Tibial nerve (tissue), 4 donors: ENCODE data around the gene KCNS3. TPM values are rescaled to one million over a fixed set of nuclear protein-coding genes. Genes with fewer than 3 reads are reported as not detected.

ENCODE experiments used
- DNase-seq, 2 donors: peaks; one replicate each; pipeline ENCODE4 v3.0.0-alpha.2; 2019; ENCODE audit warnings: low spot score in 2 of 2
- H3K27ac ChIP-seq, 4 donors: fragments of 200-600 bp; sonication (generic) in 3 of 4; one replicate each; pipeline ENCODE4 v1.5.1; 2017 to 2019; ENCODE audit warnings: mild to moderate bottlenecking in 1 of 4
- H3K27me3 ChIP-seq, 2 donors: fragments of 200-600 bp; sonication (generic) in 1 of 2; one replicate each; pipeline versions ENCODE4 v1.5.1 to v1.6.0; 2017 to 2019
- H3K36me3 ChIP-seq, 3 donors: fragments of 200-600 bp; sonication (generic); one replicate each; pipeline ENCODE4 v1.5.1; 2018 to 2019
- H3K4me1 ChIP-seq, 4 donors: fragments of 200-600 bp; sonication (generic) in 3 of 4; one replicate each; pipeline ENCODE4 v1.5.1; 2017 to 2019
- H3K4me3 ChIP-seq, 4 donors: fragments of 200-600 bp; sonication (generic) in 3 of 4; one replicate each; pipeline ENCODE4 v1.5.1; 2017 to 2019; ENCODE audit warnings: mild to moderate bottlenecking in 1 of 4, moderate library complexity in 1 of 4
- H3K9me3 ChIP-seq, 4 donors: fragments of 200-600 bp; sonication (generic) in 3 of 4; one replicate each; pipeline ENCODE4 v1.5.1; 2017 to 2019
- CTCF ChIP-seq, 5 experiments: fragments of 200-600 bp in 3 of 5; fragments of 450-650 bp in 2 of 5; sonication (generic) in 3 of 5; IDR thresholded peaks; one replicate each; pipeline ENCODE4 v1.5.1; 2016 to 2019; ENCODE audit warnings: antibody characterized with exemption in 5 of 5, mild to moderate bottlenecking in 3 of 5, moderate library complexity in 2 of 5
- EP300 ChIP-seq, 2 donors: sonication (generic); formaldehyde crosslinking; IDR thresholded peaks; one replicate each; pipeline ENCODE4 v1.6.1; 2017; ENCODE audit warnings: antibody characterized with exemption in 2 of 2, mild to moderate bottlenecking in 1 of 2
- POLR2A ChIP-seq, 2 donors: fragments of 450-650 bp; IDR thresholded peaks; one replicate each; pipeline ENCODE4 v1.6.1; 2017; ENCODE audit warnings: antibody characterized with exemption in 2 of 2, mild to moderate bottlenecking in 2 of 2, moderate library complexity in 2 of 2
- WGBS, 2 donors: methylation state at CpG; one replicate each; pipeline ENCODE4 v1.1.5; 2018; 5-methylcytosine and 5-hydroxymethylcytosine counted together
- total RNA-seq, 4 donors: library from RNA; depleted of rRNA; stranded (reverse); fragments of >200 nt; gene quantifications; one replicate each; pipeline ENCODE4 v1.1.0, GENCODE V29; 2016

The KCNS3 gene
- total RNA-seq, 4 donors from 2014 or later = 9.6 to 24.3 (median 16.5) TPM

GRCh38 chr2:17936599-17936998, 58.1 kb downstream of the KCNS3 start:
- Histone ChIP-seq H3K9me3 (peaks cover 0 to 10% (median 0%) of the 10 kb centered on the region in 4 donors), H3K36me3 (peaks cover 0 to 21% (median 0%) of the 10 kb centered on the region in 3 donors), H3K27ac (no peak overlapping the region), H3K4me1 (peaks cover 0 to 8% (median 0%) of the 10 kb centered on the region in 4 donors), H3K27me3 (no peaks in the 10 kb centered on the region), H3K4me3 (no peak overlapping the region)
- no peak for TF ChIP-seq POLR2A (IDR thresholded peaks at IDR 0.05)
- no peak for TF ChIP-seq CTCF (IDR thresholded peaks at IDR 0.05)
- no peak for DNase-seq
- WGBS, 2 donors = 79 to 93% methylated on average over 1 of the region's 1 CpG

- no peak overlapping the region for H3K4me3 ChIP-seq
- 23 to 25% methylated on average over 2 of the region's 2 CpGs for WGBS, 2 donors
- no peak overlapping the region for H3K27ac ChIP-seq
- H3K36me3 ChIP-seq = peaks cover 0 to 13% (median 0%) of the 10 kb centered on the region in 3 donors
- TF ChIP-seq EP300 (IDR thresholded peaks at IDR 0.05) (no peak), POLR2A (IDR thresholded peaks at IDR 0.05) (no peak), CTCF (IDR thresholded peaks at IDR 0.05) (no peak)
- H3K9me3 ChIP-seq = peaks cover 0 to 10% (median 0%) of the 10 kb centered on the region in 4 donors
- no peak for DNase-seq
- H3K4me1 ChIP-seq = peaks cover 0 to 8% (median 0%) of the 10 kb centered on the region in 4 donors
- no peaks in the 10 kb centered on the region for H3K27me3 ChIP-seq
Observed at GRCh38 chr2:17940091-17940630, 61.7 kb downstream of the KCNS3 start.

GRCh38 chr2:17943444-17943843, 65.0 kb downstream of the KCNS3 start:
- Histone ChIP-seq H3K4me1 (peaks cover 0 to 8% (median 0%) of the 10 kb centered on the region in 4 donors), H3K27ac (no peak overlapping the region), H3K9me3 (peaks cover 0 to 10% (median 0%) of the 10 kb centered on the region in 4 donors), H3K4me3 (no peak overlapping the region), H3K36me3 (peaks cover 0 to under 1% (median 0%) of the 10 kb centered on the region in 3 donors), H3K27me3 (no peaks in the 10 kb centered on the region)
- TF ChIP-seq CTCF (IDR thresholded peaks at IDR 0.05) (no peak), POLR2A (IDR thresholded peaks at IDR 0.05) (no peak), EP300 (IDR thresholded peaks at IDR 0.05) (no peak)
- no peak for DNase-seq
- WGBS, 2 donors = 76 to 85% methylated on average over 4 of the region's 4 CpGs

- Histone ChIP-seq H3K4me1 (no peaks in the 10 kb centered on the region), H3K4me3 (no peak overlapping the region), H3K27ac (no peak overlapping the region), H3K9me3 (peaks cover 0 to 7% (median 0%) of the 10 kb centered on the region in 4 donors), H3K36me3 (no peaks in the 10 kb centered on the region), H3K27me3 (no peaks in the 10 kb centered on the region)
- TF ChIP-seq CTCF (IDR thresholded peaks at IDR 0.05) (no peak), EP300 (IDR thresholded peaks at IDR 0.05) (no peak), POLR2A (IDR thresholded peaks at IDR 0.05) (no peak)
- no peak for DNase-seq
- 84% methylated on average over 3 of the region's 3 CpGs for WGBS, 2 donors
Observed at GRCh38 chr2:17947113-17947512, 68.6 kb downstream of the KCNS3 start.

- Histone ChIP-seq H3K4me3 (no peak overlapping the region), H3K27me3 (no peaks in the 10 kb centered on the region), H3K36me3 (no peaks in the 10 kb centered on the region), H3K9me3 (peaks cover 0 to 7% (median 0%) of the 10 kb centered on the region in 4 donors), H3K4me1 (no peaks in the 10 kb centered on the region), H3K27ac (no peak overlapping the region)
- TF ChIP-seq CTCF (IDR thresholded peaks at IDR 0.05) = no peak
- no peak for TF ChIP-seq POLR2A (IDR thresholded peaks at IDR 0.05)
- TF ChIP-seq EP300 (IDR thresholded peaks at IDR 0.05) = no peak
- WGBS, 2 donors = 73 to 74% methylated on average over 6 of the region's 6 CpGs
- no peak for DNase-seq
Observed at GRCh38 chr2:17950006-17950405, 71.5 kb downstream of the KCNS3 start.
